HG02884 (cell line): ENCODE results near the gene CPSF2.
"Not testable (repeated sequence)": the region's sequence is repeated elsewhere in the genome, so short reads cannot be mapped to it uniquely, and the experiment has no call there.

Experiments used
- ATAC-seq: cut with Tn5 transposase; IDR thresholded peaks from one replicate; pipeline ENCODE4 v1.9.1; 2021; ENCODE audit warnings: mild to moderate bottlenecking, moderate library complexity; ENCODE audit not compliant: unreplicated experiment

CPSF2 gene

GRCh38 chr14:92154283-92154942 is 32.6 kb downstream of the CPSF2 start:
- no peak for ATAC-seq

DNA sequence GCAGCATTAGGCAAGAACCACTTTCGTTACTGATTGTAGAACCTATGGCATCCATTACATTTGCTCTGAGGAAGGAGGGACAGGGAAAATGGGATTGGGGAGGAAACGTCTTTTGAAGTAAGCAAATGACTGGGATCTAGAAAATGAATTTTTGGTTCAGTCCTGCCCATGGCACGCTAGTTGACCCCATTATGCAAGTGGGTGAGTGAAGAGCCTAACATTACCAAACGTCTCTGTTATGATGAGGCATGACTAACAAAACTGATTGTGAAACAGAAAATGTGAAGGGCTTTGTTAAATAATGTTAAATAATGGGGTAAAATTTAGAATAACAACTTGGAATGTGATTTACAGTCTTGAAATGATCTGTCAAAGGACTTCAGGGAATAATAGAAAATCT is 38.9 kb downstream of the CPSF2 start:
- no peak for ATAC-seq

GRCh38 chr14:92161521-92161920 is 39.8 kb downstream of the CPSF2 start:
- no peak for ATAC-seq

DNA sequence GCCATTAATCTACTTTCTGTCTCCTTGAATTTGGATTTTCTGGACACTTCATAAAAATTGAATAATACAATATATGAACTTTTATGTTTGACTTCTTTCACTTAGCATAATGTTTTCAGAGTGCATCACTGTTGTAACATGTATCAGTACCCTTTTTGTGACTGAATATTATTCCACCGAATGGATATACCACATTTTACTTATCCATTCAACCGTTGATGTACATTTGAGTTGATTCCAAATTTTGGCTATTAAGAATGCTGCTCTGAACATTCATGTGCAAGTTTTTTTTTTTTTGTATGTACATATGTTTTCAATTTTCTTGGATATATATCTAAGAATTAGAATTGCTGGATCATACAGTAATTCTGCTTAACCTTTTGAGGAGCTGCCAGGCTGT is 43.2 kb downstream of the CPSF2 start:
- ATAC-seq: no peak

GRCh38 chr14:92173668-92174067 is 51.9 kb downstream of the CPSF2 start:
- no peak for ATAC-seq

DNA sequence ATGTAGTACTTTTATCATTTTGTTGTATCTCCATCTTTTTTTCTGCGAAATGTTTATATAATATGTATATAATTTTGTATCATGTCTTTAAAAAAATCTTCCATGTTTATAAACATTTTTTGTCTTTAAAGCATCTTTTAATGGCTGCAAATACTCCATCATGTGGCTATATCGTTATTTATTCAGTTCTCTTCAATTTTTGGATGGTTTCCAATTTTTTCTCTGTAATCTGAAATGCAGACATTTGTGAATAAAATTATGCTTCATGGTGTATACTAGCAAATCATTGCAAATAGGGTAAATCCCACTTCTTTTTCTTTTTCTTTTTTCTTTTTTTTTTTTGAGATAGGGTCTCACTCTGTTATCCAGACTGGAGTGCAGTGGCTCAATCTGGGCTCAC is 54.0 kb downstream of the CPSF2 start:
- no peak for ATAC-seq

DNA sequence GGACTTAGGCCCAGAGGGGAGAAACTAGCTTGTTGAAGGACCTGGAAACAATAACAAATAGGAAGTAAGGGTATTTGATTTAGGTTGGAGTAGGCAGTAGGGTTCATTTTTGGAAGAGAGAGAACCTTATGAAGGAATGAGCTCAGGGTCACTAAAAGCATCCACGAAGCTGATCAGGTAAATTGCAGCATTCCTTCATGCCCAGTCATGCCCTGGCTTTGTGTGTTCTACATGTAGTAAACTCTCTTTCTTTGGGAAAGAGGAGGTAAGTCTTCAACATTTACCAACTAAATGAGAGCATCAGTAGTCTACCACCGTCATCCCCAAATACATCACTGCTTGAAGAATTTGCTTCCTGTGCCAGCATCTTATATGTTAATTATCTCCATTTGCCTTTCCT is 54.7 kb downstream of the CPSF2 start:
- ATAC-seq: no peak

DNA sequence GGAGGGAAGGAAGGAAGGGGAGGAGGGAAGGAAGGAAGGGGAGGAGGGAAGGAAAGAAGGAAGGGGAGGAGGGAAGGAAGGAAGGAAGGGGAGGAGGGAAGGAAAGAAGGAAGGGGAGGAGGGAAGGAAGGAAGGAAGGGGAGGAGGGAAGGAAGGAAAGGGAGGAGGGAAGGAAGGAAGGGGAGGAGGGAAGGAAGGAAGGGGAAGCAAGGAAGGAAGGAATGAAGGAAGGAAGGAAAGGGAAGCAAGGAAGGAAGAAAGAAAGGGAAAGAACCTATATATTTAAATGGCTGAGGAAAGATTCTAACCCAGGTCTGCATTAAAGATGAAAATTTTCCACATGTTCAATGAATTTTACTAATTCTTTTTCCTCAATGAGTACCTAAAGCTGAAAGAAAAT is 57.4 kb downstream of the CPSF2 start:
- ATAC-seq: not testable (repeated sequence)

DNA sequence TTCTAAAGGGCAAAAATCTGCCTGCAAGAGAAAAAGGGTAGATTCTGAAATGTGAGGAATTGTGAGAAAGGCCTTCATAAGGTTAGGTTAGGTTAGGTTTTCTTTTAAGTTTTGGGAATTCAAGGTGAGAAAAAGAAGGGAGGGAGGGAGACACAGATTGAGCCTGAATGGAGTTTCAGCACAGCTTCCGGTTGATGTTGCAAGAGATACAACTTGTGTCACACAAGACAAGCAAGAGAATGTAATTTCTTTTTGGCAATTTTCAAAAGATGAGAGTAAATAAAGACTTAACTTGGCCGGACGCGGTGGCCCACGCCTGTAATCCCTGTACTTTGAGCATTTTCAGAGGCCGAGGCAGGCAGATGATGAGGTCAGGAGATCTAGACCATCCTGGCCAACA is 63.8 kb downstream of the CPSF2 start:
- no peak for ATAC-seq

- not testable (repeated sequence) for ATAC-seq
Measured at GRCh38 chr14:92187616-92188015, 65.8 kb downstream of the CPSF2 start.

- ATAC-seq: no peak
Measured at GRCh38 chr14:92190768-92191167, 69.0 kb downstream of the CPSF2 start.

DNA sequence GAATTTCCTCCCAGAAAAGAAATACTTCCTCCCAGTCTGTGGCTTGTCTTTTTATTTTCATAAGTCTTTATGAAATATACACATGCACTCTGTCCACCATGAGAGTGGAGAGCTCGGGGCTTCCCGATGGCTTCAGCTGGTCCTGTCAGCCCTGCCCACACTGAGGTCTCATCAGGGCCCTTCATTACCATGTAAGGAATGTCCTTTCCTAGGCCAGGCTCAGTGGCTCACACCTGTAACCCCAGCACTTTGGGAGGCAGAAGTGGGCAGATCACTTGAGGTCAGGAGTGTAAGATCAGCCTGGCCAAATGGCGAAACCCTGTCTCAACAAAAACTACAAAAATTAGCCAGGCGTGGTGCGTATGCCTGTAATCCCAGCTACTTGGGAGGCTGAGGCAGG is 77.0 kb downstream of the CPSF2 start:
- no peak for ATAC-seq

DNA sequence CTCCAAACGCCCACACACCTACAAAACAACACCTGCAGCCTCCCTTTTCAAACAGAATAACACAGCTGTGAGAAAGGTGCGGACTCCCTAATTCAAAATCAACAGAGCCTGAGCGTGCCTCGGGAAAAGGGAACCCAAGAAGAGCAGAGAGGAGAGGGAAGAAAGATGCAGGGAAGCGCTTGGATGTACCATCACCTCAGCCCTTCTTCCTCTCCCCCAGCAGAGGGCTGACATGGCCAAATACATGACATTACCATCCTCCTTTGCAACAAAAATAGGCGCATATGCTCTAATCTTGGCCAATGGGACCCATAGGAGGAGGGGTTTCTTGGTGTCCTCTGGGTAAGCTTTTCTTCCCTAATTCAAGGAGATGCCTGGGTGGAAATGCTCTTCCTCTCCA is 78.0 kb downstream of the CPSF2 start:
- ATAC-seq: no peak

- no peak for ATAC-seq
Measured at GRCh38 chr14:92203116-92203515, 81.3 kb downstream of the CPSF2 start.

- ATAC-seq: no peak
Measured at GRCh38 chr14:92204792-92205191, 83.0 kb downstream of the CPSF2 start.

GRCh38 chr14:92207012-92207927 is 85.5 kb downstream of the CPSF2 start:
- no peak for ATAC-seq

DNA sequence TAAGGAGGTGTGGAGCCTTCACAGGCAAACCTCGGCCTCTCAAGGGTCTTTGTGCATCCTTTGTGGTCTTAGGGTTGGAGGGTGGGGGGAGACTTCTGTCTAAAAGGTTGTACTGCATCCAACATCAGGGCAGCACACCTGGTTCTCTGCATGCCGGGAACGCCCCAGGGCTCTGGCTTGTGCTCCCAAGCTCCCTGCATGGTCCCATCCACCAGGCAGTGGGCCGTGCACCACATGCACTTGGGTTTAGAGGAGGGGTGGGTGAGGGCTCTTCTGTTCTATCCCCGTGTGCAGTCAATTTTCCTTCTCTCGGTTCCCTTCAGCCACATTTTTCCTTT is 86.1 kb downstream of the CPSF2 start:
- no peak for ATAC-seq

GRCh38 chr14:92209141-92209540 is 87.4 kb downstream of the CPSF2 start:
- no peak for ATAC-seq

- ATAC-seq: not testable (repeated sequence)
Measured at GRCh38 chr14:92213125-92213524, 91.4 kb downstream of the CPSF2 start.

DNA sequence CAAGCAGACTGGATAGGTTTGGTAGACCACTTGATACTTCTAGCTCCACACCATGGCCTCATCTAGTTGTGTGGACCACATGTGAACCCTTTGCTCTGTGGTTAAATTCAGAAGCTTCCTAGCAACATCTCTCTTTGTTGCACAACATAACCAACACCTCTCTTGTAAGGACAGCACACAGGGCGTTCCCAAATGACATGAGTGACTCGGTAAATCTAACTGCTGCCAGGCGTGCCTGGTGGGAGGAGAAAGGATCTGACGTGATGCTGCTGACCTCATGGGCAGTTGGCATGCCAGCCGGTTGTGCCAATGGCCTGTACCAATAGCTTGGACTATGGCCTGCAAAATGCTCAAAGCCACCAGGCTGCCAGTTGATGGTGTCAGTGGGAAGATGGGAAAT is 93.8 kb downstream of the CPSF2 start:
- ATAC-seq: no peak

DNA sequence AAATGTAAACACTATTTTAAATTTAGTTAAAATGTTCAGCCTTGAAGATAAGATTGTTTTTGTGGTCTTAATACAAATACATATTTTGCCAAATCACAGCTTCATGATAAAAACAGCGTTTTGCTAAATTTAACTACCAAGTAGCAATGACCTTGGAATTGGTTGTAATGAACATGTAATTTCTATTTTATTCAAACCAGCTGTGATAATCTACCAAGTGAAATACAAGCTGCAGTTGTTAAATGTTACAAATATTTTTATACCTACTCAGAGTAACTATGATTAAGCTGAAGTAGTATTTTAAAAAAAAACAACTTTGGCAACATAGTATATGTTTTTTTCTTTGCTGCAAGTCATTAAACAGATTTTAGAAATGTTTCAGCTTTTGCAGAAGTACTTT is 96.2 kb downstream of the CPSF2 start:
- ATAC-seq: no peak
